Measurements from ENCODE around the gene AGK. TPM values are rescaled to one million over a fixed set of nuclear protein-coding genes. Genes with fewer than 3 reads are reported as not detected.

AGK gene
- total RNA-seq, 1 donor from 2014 or later = 31.9 TPM

DNA sequence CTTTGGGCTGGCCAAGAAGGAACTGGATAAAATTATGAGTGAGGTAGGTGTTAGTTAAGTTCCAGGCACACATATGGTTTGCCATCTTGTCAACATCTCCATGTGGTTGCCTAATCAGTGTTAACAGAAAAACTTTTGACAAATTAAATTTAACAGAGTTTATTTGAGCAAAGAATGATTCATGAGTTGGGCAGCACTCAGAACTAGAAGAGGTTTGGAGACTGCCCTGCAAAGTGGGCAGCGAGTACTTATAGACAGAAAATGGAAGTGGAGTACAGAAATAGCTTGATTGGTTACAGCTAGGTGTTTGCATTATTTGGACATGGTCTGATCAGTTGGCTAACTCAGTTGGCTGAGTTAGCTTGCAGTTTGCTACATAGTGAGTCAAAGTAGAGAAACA, 37.5 kb upstream of the AGK start:
- no peak overlapping the region for H3K27ac Mint-ChIP-seq
- peaks cover 4% of the 10 kb centered on the region for H3K9me3 Mint-ChIP-seq
- no peak overlapping the region for H3K4me3 Mint-ChIP-seq
- TF ChIP-seq, protein P1, sequence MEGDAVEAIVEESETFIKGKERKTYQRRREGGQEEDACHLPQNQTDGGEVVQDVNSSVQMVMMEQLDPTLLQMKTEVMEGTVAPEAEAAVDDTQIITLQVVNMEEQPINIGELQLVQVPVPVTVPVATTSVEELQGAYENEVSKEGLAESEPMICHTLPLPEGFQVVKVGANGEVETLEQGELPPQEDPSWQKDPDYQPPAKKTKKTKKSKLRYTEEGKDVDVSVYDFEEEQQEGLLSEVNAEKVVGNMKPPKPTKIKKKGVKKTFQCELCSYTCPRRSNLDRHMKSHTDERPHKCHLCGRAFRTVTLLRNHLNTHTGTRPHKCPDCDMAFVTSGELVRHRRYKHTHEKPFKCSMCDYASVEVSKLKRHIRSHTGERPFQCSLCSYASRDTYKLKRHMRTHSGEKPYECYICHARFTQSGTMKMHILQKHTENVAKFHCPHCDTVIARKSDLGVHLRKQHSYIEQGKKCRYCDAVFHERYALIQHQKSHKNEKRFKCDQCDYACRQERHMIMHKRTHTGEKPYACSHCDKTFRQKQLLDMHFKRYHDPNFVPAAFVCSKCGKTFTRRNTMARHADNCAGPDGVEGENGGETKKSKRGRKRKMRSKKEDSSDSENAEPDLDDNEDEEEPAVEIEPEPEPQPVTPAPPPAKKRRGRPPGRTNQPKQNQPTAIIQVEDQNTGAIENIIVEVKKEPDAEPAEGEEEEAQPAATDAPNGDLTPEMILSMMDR (conservative IDR thresholded peaks at IDR 0.05) = no peak
- H3K27me3 Mint-ChIP-seq = peaks cover 61% of the 10 kb centered on the region
- no peak for DNase-seq (ENCODE audit: extremely low spot score, unreplicated experiment)
- no peaks in the 10 kb centered on the region for H3K36me3 Mint-ChIP-seq
- H3K4me1 Mint-ChIP-seq (ENCODE audit: unreplicated experiment) = no peaks in the 10 kb centered on the region

DNA sequence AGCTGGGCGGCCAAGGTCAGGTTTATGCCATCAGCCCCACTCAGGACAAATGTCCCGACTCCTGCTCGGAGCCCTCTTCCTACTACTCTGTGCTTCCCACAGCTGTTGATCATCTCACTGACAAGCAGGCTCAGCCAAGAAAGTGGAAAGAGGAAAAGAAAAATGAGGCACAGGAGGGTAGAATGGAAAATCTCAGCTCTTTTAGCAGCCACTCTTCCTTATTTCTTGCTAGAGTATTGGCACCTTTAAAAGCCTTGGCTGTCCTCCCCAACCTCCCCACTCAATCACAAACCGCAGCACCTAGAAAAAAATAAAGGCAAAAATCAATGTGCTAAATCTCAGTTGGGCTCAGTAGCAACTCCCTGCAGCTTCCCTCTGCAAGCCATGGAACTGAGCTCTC, 35.3 kb upstream of the AGK start:
- H3K9me3 Mint-ChIP-seq = peaks cover 4% of the 10 kb centered on the region
- H3K27me3 Mint-ChIP-seq = peaks cover 50% of the 10 kb centered on the region
- H3K4me3 Mint-ChIP-seq = no peak overlapping the region
- H3K4me1 Mint-ChIP-seq (ENCODE audit: unreplicated experiment) = no peaks in the 10 kb centered on the region
- TF ChIP-seq, protein P1 (conservative IDR thresholded peaks at IDR 0.05) = no peak
- no peaks in the 10 kb centered on the region for H3K36me3 Mint-ChIP-seq
- no peak for DNase-seq (ENCODE audit: extremely low spot score, unreplicated experiment)
- H3K27ac Mint-ChIP-seq = no peak overlapping the region

DNA sequence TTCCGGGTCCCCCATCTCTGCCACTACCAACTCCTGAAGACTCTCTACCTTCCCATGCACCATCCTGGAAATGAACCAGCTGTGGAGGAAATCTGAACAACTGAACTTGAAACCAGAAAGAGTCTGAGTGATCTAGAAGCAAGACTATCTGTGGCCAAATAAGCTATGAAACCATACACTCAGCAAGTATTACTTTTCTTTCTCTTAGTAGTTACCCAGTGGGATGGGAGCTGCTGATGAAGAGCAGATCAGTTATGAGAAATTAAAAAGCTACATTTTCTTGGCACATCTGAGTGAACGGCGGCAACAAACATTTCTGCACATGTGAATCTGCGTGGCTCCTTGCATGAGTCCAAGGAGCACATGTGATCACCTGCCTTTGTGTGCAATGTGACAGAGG, 31.6 kb upstream of the AGK start:
- TF ChIP-seq, protein P1 (conservative IDR thresholded peaks at IDR 0.05) = no peak
- Mint-ChIP-seq H3K27me3 (peaks cover 20% of the 10 kb centered on the region), H3K36me3 (no peaks in the 10 kb centered on the region), H3K4me3 (no peak overlapping the region), H3K27ac (no peak overlapping the region), H3K9me3 (peaks cover 4% of the 10 kb centered on the region), H3K4me1 (ENCODE audit: unreplicated experiment) (no peaks in the 10 kb centered on the region)
- DNase-seq (ENCODE audit: extremely low spot score, unreplicated experiment) = no peak

DNA sequence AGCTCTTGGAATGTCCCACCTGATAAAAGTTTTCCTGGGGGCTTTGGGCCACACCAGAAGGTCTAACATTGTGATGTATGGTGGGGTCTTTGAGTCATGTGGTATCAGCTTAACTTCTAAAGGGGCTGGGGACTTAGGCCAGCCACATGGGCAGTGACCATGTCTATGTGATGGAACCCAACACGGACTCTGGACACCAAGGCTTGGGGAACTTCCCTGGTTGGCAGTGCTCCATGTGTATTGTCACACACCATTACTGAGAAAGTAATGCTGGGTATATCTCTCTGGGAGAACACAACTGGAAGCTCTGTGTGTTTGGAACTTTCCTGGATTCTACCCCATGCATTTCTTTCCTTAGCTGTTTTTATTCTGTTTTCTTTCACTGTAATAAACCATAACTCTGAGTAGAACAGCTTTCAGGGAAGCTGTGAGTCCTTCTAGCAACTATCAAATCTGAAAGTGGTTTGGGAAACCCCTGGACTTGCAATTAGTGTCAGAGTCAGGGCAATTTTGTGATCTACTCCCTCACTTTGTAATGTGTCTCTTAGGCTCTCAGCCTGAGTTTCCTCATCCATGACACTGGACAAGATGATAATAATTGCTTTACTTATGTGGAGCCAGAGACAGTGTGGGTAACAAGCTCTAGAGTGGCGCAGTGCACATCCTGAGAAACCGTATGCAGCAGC, 28.4 kb upstream of the AGK start:
- Mint-ChIP-seq H3K27ac (no peak overlapping the region), H3K4me1 (ENCODE audit: unreplicated experiment) (no peaks in the 10 kb centered on the region), H3K4me3 (no peak overlapping the region), H3K27me3 (peaks cover 8% of the 10 kb centered on the region), H3K9me3 (no peaks in the 10 kb centered on the region), H3K36me3 (no peaks in the 10 kb centered on the region)
- no peak for DNase-seq (ENCODE audit: extremely low spot score, unreplicated experiment)
- TF ChIP-seq, protein P1 (conservative IDR thresholded peaks at IDR 0.05) = no peak

DNA sequence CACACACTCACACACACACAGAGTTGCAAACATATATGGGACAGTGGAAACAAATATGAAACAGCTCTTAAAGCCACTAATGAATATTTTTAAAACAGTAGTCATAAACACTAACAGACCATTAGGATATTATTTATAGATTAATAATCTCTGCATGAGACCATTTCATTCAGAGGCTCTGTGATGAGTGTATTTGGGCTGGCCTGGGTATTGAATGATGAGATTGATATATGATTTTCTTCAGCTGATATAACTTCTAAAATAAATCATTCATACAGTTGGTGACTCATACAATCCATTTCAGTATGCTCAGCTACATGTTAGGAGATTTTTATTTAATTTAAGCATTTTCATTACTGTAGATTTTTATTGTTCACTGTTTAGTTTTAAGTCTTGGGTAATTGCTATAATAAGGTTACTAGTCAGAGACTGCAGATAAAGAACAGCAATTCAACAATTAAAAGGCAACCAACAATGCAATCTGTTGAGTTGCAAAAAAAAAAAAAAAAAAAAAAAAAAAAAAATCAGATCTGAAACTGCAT, 25.2 kb upstream of the AGK start:
- TF ChIP-seq, protein P1 (conservative IDR thresholded peaks at IDR 0.05) = no peak
- H3K9me3 Mint-ChIP-seq = no peaks in the 10 kb centered on the region
- H3K27me3 Mint-ChIP-seq = peaks cover 9% of the 10 kb centered on the region
- H3K4me3 Mint-ChIP-seq = no peak overlapping the region
- H3K27ac Mint-ChIP-seq = no peak overlapping the region
- no peaks in the 10 kb centered on the region for H3K36me3 Mint-ChIP-seq
- no peaks in the 10 kb centered on the region for H3K4me1 Mint-ChIP-seq (ENCODE audit: unreplicated experiment)
- no peak for DNase-seq (ENCODE audit: extremely low spot score, unreplicated experiment)

All from type B pancreatic cell (in vitro differentiated cells).